H54 (cell line): ENCODE measurements around the gene LIPI.
"Not testable (repeated sequence)": the region's sequence is repeated elsewhere in the genome, so short reads cannot be mapped to it uniquely, and the experiment has no call there.

Source experiments
- DNase-seq: peaks from one replicate; pipeline ENCODE4 v3.0.0; 2011; ENCODE audit warnings: low spot score, mixed read lengths; ENCODE audit not compliant: insufficient read length
- FAIRE-seq: peaks from 3 replicates; lab custom pipeline; 2011; peaks lifted over from hg19 to GRCh38; lab: Jason Lieb, UNC
- POLR2A ChIP-seq: IDR thresholded peaks from 2 replicates; pipeline ENCODE4 v1.6.1; 2011; ENCODE audit warnings: low read depth, mild to moderate bottlenecking, low read length

LIPI gene

GRCh38 chr21:14096577-14096976 lies 114.2 kb downstream of the LIPI start:
- TF ChIP-seq POLR2A, result no peak
- FAIRE-seq (no peak), DNase-seq (no peak)

GRCh38 chr21:14096172-14096571 lies 114.6 kb downstream of the LIPI start:
- no peak for TF ChIP-seq POLR2A
- no peak for FAIRE-seq

GRCh38 chr21:14095056-14095455 lies 115.7 kb downstream of the LIPI start:
- TF ChIP-seq POLR2A, result no peak
- FAIRE-seq, result no peak
- no peak for DNase-seq

More at GRCh38 chr21:14096172-14096571, 114.6 kb downstream of the LIPI start:
- DNase-seq, result no peak

- TF ChIP-seq POLR2A, result no peak
- DNase-seq, result no peak
- no peak for FAIRE-seq
Observed at GRCh38 chr21:14092834-14093560, 117.8 kb downstream of the LIPI start.

GRCh38 chr21:14090184-14090583 lies 120.6 kb downstream of the LIPI start:
- FAIRE-seq, DNase-seq: not testable (repeated sequence)

- TF ChIP-seq POLR2A, result no peak
- DNase-seq (no peak), FAIRE-seq (no peak)
Observed at GRCh38 chr21:14088391-14088790, 122.4 kb downstream of the LIPI start.

- DNase-seq, result no peak
- no peak for TF ChIP-seq POLR2A
- FAIRE-seq, result no peak
Observed at GRCh38 chr21:14086553-14086952, 124.2 kb downstream of the LIPI start.

GRCh38 chr21:14084701-14085100 lies 126.1 kb downstream of the LIPI start:
- FAIRE-seq (no peak), DNase-seq (no peak)
- TF ChIP-seq POLR2A, result no peak

GRCh38 chr21:14084068-14084501 lies 126.7 kb downstream of the LIPI start:
- FAIRE-seq (no peak), DNase-seq (no peak)
- TF ChIP-seq POLR2A, result no peak

- DNase-seq (no peak), FAIRE-seq (no peak)
- TF ChIP-seq POLR2A, result no peak
Observed at GRCh38 chr21:14080764-14081096, 130.0 kb downstream of the LIPI start.

- FAIRE-seq (no peak), DNase-seq (no peak)
- no peak for TF ChIP-seq POLR2A
Observed at GRCh38 chr21:14080040-14080763, 130.6 kb downstream of the LIPI start.

- no peak for DNase-seq
- no peak for FAIRE-seq
- TF ChIP-seq POLR2A, result no peak
Observed at GRCh38 chr21:14078746-14079375, 131.9 kb downstream of the LIPI start.

GRCh38 chr21:14076143-14076806 lies 134.5 kb downstream of the LIPI start:
- no peak for FAIRE-seq
- no peak for TF ChIP-seq POLR2A

More at GRCh38 chr21:14076143-14076806, 134.5 kb downstream of the LIPI start:
- DNase-seq, result no peak
